SKM-1 treated with dmso at 0.1 percent for 144 hours (cell line): ENCODE results near the gene GPC2.
A peak's percentile ranks its signal among the peaks of the same experiment; 100 is the strongest.
"Not testable (repeated sequence)": the region's sequence is repeated elsewhere in the genome, so short reads cannot be mapped to it uniquely, and the experiment has no call there.

Experiments
- DNase-seq: peaks from one replicate; lab custom pipeline; 2025; ENCODE audit not compliant: unreplicated experiment; lab: John Stamatoyannopoulos, UW

The GPC2 gene

GRCh38 chr7:100208911-100209408 lies 31.8 kb upstream of the GPC2 start:
- no peak for DNase-seq

GRCh38 chr7:100204454-100204853 lies 27.3 kb upstream of the GPC2 start:
- DNase-seq, result no peak

GRCh38 chr7:100200693-100201092 lies 23.5 kb upstream of the GPC2 start:
- no peak for DNase-seq

- no peak for DNase-seq
These were observed 21.1 kb upstream of the GPC2 start for GRCh38 chr7:100198266-100198665.

GRCh38 chr7:100195901-100196322 lies 18.7 kb upstream of the GPC2 start:
- DNase-seq, result not testable (repeated sequence)

- no peak for DNase-seq
These were observed 18.0 kb upstream of the GPC2 start for GRCh38 chr7:100195222-100195621.

- no peak for DNase-seq
These were observed 15.8 kb upstream of the GPC2 start for GRCh38 chr7:100192969-100193368.

GRCh38 chr7:100192281-100192862 lies 15.2 kb upstream of the GPC2 start:
- DNase-seq, result not testable (repeated sequence)

GRCh38 chr7:100191775-100192174 lies 14.6 kb upstream of the GPC2 start:
- peak; percentile 39 for DNase-seq

GRCh38 chr7:100190048-100190711 lies 13.0 kb upstream of the GPC2 start:
- DNase-seq, result no peak

- no peak for DNase-seq
These were observed 11.9 kb upstream of the GPC2 start for GRCh38 chr7:100189061-100189460.

- no peak for DNase-seq
These were observed 8.5 kb upstream of the GPC2 start for GRCh38 chr7:100185726-100186125.

- DNase-seq, result not testable (repeated sequence)
These were observed 5.9 kb upstream of the GPC2 start for GRCh38 chr7:100183090-100183489.

- not testable (repeated sequence) for DNase-seq
These were observed 5.4 kb upstream of the GPC2 start for GRCh38 chr7:100182616-100183015.

- DNase-seq, result not testable (repeated sequence)
These were observed 2.9 kb upstream of the GPC2 start for GRCh38 chr7:100180084-100180483.

- no peak for DNase-seq
These were observed 811 bp downstream of the GPC2 start for GRCh38 chr7:100176096-100177044.

- DNase-seq, result no peak
These were observed 1.8 kb downstream of the GPC2 start for GRCh38 chr7:100175296-100175935.

- DNase-seq, result no peak
These were observed 2.6 kb downstream of the GPC2 start for GRCh38 chr7:100174582-100174981.

- no peak for DNase-seq
These were observed 3.2 kb downstream of the GPC2 start for GRCh38 chr7:100173806-100174495.

GRCh38 chr7:100171840-100172239 lies 5.3 kb downstream of the GPC2 start:
- DNase-seq, result no peak
